ENCODE results near the gene PROCA1.
A peak's percentile ranks its signal among the peaks of the same experiment; 100 is the strongest.

GRCh38 chr17:28725660-28726225 is 14.1 kb upstream of the PROCA1 start:
- no peak for TF ChIP-seq CTCF (IDR thresholded peaks at IDR 0.05)
- peak; percentile 3 for TF ChIP-seq PBX3 (IDR thresholded peaks at IDR 0.05)
- TF ChIP-seq YY1 (IDR thresholded peaks at IDR 0.05; ENCODE audit: low read depth), result no peak
- TF ChIP-seq NFIC (IDR thresholded peaks at IDR 0.05; ENCODE audit: borderline replicate concordance), result no peak
- TF ChIP-seq USF1 (IDR thresholded peaks at IDR 0.05; ENCODE audit: borderline replicate concordance, low read depth), result no peak
- no peak for TF ChIP-seq RFX5 (IDR thresholded peaks at IDR 0.05; ENCODE audit: low read length)
